ENCODE data around the gene SEC11A.
"Not testable (repeated sequence)": the region's sequence is repeated elsewhere in the genome, so short reads cannot be mapped to it uniquely, and the experiment has no call there.

Gene SEC11A

DNA sequence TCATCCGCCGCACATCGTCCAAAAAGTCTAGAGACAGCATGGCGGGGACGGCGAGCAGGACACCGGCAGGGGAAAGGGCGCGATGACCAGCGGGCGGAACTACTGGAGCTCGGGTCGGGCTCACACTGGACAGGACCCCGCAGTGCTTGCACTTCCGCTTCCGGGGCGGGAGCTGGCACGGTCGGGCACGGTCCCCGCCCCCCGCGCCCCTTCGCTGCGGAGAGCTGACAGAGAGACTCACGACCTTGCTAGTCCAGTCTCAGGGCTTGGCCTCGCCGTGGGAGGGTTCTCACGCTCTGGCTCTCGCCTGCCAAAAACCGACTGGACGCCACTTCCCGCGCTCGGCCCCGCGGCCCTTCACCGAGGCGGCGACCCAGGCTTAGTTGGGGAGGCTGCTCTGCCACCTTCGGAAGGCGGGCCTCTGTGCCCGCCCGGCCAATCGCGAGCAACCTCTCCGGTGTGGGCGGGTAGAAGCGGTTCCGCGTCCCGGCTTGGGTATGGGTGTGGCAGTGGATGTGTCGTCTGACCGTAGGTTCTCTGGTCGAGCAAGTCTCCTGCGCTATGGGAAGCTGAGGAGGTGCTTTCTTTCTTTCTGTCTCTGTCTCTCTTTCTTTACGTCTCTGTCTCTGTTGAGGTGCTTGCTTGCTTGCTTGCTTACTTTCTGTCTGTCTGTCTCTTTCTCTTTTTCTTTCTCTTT, at the start of gene SEC11A:
Gene SEC11A (minus strand): TSS at position 104 of the 697 bp plus-strand sequence. CDS start 64 bp downstream, at position 40.
- peak; percentile 98 for FAIRE-seq

DNA sequence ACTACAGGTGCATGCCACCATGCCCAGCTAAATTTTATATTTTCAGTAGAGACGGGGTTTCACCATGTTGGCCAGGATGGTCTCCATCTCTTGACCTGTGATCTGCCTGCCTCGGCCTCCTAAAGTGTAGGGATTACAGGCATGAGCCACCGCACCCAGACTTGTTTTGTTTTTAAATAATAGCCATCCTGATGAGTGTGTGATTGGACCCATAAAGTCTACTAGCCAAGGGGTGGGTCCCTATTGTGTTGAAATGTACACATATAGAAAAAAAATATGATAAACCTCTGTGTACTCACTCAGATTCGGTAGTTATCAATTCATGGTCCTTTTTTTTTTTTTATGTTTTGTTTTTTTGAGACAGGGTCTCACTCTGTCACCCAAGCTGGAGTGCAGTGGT, 49.7 kb upstream of the SEC11A start:
- DNase-seq (ENCODE audit: extremely low spot score, insufficient read length, low read depth) (no peak), FAIRE-seq (no peak)

More for the DNA sequence above, at the start of gene SEC11A:
- DNase-seq (ENCODE audit: extremely low spot score, insufficient read length, low read depth) = peak; percentile 87

DNA sequence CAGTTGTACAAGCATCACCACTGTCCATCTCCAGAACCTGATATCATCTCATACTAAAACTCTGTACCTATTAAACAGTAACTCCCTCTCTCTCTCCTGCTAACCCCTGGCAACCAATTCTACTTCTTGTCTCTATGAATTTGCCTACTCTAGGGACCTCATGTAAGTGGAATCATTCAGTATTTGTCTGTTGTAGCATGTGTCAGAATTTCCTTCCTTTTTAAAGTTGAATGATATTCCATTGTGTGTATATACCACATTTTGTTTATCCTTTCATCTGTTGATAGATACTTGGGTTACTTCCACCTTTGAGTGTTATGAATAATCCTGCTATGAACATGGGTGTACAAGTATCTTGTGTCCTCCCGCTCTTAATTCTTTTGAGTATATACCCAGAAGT, 49.0 kb upstream of the SEC11A start:
- FAIRE-seq (no peak), DNase-seq (ENCODE audit: extremely low spot score, insufficient read length, low read depth) (no peak)

GRCh38 chr15:84764585-84764984, 48.6 kb upstream of the SEC11A start:
- no peak for DNase-seq (ENCODE audit: extremely low spot score, insufficient read length, low read depth)
- no peak for FAIRE-seq

GRCh38 chr15:84762840-84763572, 47.1 kb upstream of the SEC11A start:
- FAIRE-seq = no peak
- DNase-seq (ENCODE audit: extremely low spot score, insufficient read length, low read depth) = no peak

DNA sequence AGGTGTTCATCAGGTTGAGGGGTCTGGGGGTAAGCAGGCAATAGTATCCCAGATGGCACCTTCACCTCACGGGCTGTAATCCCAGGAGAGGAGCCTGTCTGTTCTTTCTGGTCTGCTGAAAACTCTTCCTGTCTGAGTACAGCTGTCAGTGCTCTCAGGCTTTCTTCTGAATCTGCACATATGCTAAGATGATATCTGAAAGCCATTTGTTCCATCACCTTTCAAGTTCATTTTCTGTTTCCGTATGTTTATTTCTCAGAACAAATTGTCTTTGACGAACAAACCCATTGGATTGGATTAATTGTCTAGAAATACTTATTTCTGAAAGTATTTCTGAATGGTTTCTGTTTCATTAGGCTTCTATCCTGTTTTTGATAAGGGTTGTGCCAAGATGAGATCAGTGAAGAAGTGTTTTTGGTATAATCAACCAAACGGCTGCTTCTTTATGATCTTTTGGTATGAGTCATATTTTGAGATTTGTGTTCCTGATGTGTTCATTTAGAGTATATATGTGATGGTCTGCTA, 45.7 kb upstream of the SEC11A start:
- FAIRE-seq (peak; percentile 64), DNase-seq (ENCODE audit: extremely low spot score, insufficient read length, low read depth) (no peak)

GRCh38 chr15:84760219-84760618, 44.3 kb upstream of the SEC11A start:
- FAIRE-seq = no peak
- no peak for DNase-seq (ENCODE audit: extremely low spot score, insufficient read length, low read depth)

GRCh38 chr15:84759018-84759417, 43.1 kb upstream of the SEC11A start:
- DNase-seq (ENCODE audit: extremely low spot score, insufficient read length, low read depth) (no peak), FAIRE-seq (no peak)

GRCh38 chr15:84755736-84756527, 40.0 kb upstream of the SEC11A start:
- no peak for FAIRE-seq

DNA sequence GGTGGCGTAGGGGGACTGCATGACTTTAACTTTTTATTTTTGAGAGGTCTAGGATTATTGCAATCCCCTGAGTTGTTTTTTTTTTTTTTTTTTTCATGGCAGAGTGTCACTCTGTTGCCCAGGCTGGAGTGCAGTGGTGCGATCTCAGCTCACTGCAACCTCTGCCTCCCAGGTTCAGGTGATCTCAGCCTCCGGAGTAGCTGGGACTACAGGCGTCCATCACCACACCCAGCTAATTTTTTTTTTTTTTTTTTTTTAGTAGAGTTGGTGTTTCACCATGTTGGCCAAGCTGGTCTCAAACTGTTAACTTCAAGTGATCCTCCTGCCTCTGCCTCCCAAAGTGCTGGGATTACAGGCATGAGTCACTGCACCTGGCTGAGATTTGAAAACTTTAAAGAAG, 39.0 kb upstream of the SEC11A start:
- not testable (repeated sequence) for DNase-seq (ENCODE audit: extremely low spot score, insufficient read length, low read depth); FAIRE-seq

More at GRCh38 chr15:84755736-84756527, 40.0 kb upstream of the SEC11A start:
- no peak for DNase-seq (ENCODE audit: extremely low spot score, insufficient read length, low read depth)

DNA sequence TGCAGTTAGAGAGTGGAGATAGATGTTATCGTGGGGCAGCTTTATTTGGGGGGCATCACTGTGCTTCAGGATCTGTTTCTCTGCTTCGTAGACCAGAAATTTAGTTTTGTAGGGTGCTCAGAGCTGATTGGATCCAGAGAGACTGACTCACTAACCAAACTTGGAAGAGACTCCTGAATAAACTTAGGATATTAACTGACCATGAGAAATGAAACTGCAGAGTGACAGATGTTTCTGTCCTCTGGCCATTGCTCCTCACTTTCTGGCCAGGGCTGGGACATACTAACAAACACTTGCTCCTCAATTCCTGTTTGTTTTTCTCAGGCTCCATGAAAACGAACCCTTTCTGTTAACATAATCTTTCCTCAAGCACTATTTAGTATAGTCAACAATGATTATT, 36.8 kb upstream of the SEC11A start:
- no peak for FAIRE-seq
- DNase-seq (ENCODE audit: extremely low spot score, insufficient read length, low read depth) = no peak

GRCh38 chr15:84752195-84752594, 36.3 kb upstream of the SEC11A start:
- no peak for DNase-seq (ENCODE audit: extremely low spot score, insufficient read length, low read depth)
- FAIRE-seq = no peak

DNA sequence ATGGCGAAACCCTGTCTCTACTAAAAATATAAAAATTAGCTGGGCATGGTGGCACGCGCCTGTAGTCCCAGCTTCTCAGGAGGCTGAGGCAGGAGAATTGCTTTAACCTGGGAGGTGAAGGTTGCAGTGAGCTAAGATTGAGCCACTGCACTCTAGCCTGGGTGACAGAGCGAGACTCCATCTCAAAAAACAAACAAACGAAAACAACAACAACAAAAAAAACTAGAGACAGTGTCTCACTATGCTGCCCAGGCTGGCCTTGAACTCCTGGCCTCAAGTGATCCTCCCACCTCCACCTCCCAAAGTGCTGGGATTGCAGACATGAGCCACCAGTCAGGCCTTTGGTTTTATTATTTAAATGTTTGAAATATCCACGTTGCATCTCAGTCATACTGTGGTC, 35.8 kb upstream of the SEC11A start:
- DNase-seq (ENCODE audit: extremely low spot score, insufficient read length, low read depth); FAIRE-seq: not testable (repeated sequence)

- DNase-seq (ENCODE audit: extremely low spot score, insufficient read length, low read depth) (no peak), FAIRE-seq (peak; percentile 82)
Observed at GRCh38 chr15:84750583-84751092, 34.7 kb upstream of the SEC11A start.

DNA sequence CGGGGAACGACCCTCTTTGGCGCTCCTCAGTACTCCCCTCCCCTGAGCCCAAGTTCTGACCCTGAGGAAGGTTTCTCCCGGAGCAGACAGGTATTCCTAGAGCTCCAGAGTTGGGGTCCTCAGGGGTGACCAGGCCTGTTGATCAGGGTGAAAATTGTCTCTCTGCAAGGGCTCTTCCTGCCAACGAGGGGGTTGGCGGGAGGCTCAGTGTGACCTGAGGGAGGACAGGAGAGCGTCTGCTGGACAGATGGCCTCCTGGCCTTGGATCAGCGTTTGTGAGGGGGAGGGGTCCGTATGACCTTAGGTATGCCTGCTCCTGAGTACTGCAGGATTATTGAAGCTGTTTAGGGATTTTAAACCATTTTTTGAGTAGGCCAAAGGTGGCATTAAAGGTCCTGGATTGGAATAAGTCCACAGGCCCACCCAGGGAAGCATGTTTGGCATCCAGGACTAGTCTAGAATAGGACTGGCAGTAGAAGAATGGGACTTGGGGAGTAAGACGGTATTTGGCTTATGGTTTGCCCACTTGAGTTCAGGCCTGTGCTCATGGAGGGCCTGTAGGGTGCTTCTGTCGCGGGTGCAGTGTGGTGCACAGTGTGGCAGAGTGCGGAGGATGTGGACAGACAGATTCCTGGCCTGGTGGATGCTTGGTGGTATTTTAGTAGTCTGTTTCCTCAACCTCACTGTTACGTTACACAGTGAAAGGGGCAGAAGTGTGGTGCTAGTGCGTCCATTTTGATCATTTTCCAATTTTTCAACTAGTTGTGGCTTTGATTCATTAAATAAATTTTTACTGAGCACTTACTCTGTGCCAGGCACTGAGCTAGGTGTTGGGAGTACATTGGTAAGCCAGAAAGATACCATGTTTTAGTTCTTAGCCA, 33.4 kb upstream of the SEC11A start:
- DNase-seq (ENCODE audit: extremely low spot score, insufficient read length, low read depth) (no peak), FAIRE-seq (peak; percentile 64)

- FAIRE-seq = no peak
- DNase-seq (ENCODE audit: extremely low spot score, insufficient read length, low read depth) = no peak
Observed at GRCh38 chr15:84748274-84749110, 32.6 kb upstream of the SEC11A start, which contains the start of gene ZNF592. TSS of gene ZNF592 (plus strand) at chr15:84748592. CDS start at chr15:84782676, 34,084 bp downstream.

GRCh38 chr15:84747416-84748273, 31.7 kb upstream of the SEC11A start:
- no peak for DNase-seq (ENCODE audit: extremely low spot score, insufficient read length, low read depth)
- FAIRE-seq = peak; percentile 36

Measured in GM18507 (cell line).